ENCODE measurements around the gene JMJD4.
A peak's percentile ranks its signal among the peaks of the same experiment; 100 is the strongest.
"Not testable (repeated sequence)": the region's sequence is repeated elsewhere in the genome, so short reads cannot be mapped to it uniquely, and the experiment has no call there.

The JMJD4 gene

GRCh38 chr1:227731241-227731677 lies 3.8 kb downstream of the JMJD4 start:
- DNase-seq, result no peak

- DNase-seq, result no peak
Observed at GRCh38 chr1:227730630-227731151, 4.4 kb downstream of the JMJD4 start.

- peak; percentile 42 for DNase-seq
Observed at GRCh38 chr1:227729881-227730629, 5.0 kb downstream of the JMJD4 start.

GRCh38 chr1:227729144-227729880 lies 5.8 kb downstream of the JMJD4 start:
- DNase-seq, result no peak

- no peak for DNase-seq
Observed at GRCh38 chr1:227728892-227729143, 6.3 kb downstream of the JMJD4 start.

- DNase-seq, result peak; percentile 75
Observed at GRCh38 chr1:227728059-227728891, 6.8 kb downstream of the JMJD4 start.

GRCh38 chr1:227726924-227727599 lies 8.0 kb downstream of the JMJD4 start:
- no peak for DNase-seq

GRCh38 chr1:227726318-227726717 lies 8.8 kb downstream of the JMJD4 start:
- DNase-seq, result no peak

- DNase-seq, result no peak
Observed at GRCh38 chr1:227725046-227725445, 10.1 kb downstream of the JMJD4 start.

GRCh38 chr1:227723474-227723873 lies 11.6 kb downstream of the JMJD4 start:
- no peak for DNase-seq

- DNase-seq, result no peak
Observed at GRCh38 chr1:227718932-227719331, 16.2 kb downstream of the JMJD4 start.

GRCh38 chr1:227712648-227713047 lies 22.5 kb downstream of the JMJD4 start:
- no peak for DNase-seq

GRCh38 chr1:227710474-227710873 lies 24.6 kb downstream of the JMJD4 start:
- DNase-seq, result not testable (repeated sequence)

- no peak for DNase-seq
Observed at GRCh38 chr1:227709451-227709850, 25.7 kb downstream of the JMJD4 start.

GRCh38 chr1:227707846-227708245 lies 27.3 kb downstream of the JMJD4 start:
- DNase-seq, result no peak

- not testable (repeated sequence) for DNase-seq
Observed at GRCh38 chr1:227701631-227702030, 33.5 kb downstream of the JMJD4 start.

GRCh38 chr1:227697321-227697864 lies 37.7 kb downstream of the JMJD4 start:
- no peak for DNase-seq

- DNase-seq, result no peak
Observed at GRCh38 chr1:227685807-227686206, 49.3 kb downstream of the JMJD4 start.
